ENCODE results near the gene HOXD3. TPM values are rescaled to one million over a fixed set of nuclear protein-coding genes. Genes with fewer than 3 reads are reported as not detected.

The HOXD3 gene
- total and polyA plus RNA-seq, 4 donors = not detected

DNA sequence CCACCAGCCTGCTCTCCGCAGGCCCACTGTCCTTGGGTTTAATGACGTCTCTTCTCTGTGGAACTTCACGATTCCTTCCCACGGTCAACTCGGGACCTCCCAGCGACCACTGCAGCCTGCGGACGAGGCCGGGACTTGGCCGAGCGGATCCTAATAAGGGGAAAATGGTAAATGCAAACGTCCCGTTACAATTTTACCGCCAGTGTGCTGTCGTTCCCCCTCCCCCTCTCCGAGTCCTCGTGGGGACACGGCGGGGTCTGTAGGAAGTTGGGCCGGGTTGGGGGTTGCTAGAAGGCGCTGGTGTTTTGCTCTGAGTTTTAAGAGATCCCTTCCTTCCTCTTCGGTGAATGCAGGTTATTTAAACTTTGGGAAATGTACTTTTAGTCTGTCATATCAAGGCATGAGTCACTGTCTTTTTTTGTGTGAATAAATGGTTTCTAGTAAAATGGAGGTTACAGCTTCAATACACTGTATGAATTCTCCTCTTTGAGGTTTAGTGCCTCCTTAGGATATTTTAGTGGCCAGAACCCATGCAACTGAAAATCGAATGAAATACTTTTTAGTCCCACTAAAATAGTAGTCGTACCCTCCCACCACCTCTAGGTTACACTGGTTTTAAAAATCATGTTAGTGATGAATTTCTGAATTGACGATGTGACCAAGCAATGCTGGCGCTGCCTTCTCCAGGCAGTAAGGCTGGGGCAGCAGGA, 47.8 kb upstream of the HOXD3 start:
- DNase-seq (ENCODE audit: low spot score) = no peak

More for the DNA sequence above, 47.8 kb upstream of the HOXD3 start:
- TF ChIP-seq HNF4G (IDR thresholded peaks at IDR 0.05) = no peak
- TF ChIP-seq, protein P1, sequence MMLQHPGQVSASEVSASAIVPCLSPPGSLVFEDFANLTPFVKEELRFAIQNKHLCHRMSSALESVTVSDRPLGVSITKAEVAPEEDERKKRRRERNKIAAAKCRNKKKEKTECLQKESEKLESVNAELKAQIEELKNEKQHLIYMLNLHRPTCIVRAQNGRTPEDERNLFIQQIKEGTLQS (IDR thresholded peaks at IDR 0.05) = no peak
- TF ChIP-seq, protein P2, sequence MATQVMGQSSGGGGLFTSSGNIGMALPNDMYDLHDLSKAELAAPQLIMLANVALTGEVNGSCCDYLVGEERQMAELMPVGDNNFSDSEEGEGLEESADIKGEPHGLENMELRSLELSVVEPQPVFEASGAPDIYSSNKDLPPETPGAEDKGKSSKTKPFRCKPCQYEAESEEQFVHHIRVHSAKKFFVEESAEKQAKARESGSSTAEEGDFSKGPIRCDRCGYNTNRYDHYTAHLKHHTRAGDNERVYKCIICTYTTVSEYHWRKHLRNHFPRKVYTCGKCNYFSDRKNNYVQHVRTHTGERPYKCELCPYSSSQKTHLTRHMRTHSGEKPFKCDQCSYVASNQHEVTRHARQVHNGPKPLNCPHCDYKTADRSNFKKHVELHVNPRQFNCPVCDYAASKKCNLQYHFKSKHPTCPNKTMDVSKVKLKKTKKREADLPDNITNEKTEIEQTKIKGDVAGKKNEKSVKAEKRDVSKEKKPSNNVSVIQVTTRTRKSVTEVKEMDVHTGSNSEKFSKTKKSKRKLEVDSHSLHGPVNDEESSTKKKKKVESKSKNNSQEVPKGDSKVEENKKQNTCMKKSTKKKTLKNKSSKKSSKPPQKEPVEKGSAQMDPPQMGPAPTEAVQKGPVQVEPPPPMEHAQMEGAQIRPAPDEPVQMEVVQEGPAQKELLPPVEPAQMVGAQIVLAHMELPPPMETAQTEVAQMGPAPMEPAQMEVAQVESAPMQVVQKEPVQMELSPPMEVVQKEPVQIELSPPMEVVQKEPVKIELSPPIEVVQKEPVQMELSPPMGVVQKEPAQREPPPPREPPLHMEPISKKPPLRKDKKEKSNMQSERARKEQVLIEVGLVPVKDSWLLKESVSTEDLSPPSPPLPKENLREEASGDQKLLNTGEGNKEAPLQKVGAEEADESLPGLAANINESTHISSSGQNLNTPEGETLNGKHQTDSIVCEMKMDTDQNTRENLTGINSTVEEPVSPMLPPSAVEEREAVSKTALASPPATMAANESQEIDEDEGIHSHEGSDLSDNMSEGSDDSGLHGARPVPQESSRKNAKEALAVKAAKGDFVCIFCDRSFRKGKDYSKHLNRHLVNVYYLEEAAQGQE (IDR thresholded peaks at IDR 0.05) = no peak
- no peak for TF ChIP-seq TAF1 (conservative IDR thresholded peaks at IDR 0.05)
- TF ChIP-seq RAD21 (IDR thresholded peaks at IDR 0.05) = no peak
- TF ChIP-seq FOXA1 (IDR thresholded peaks at IDR 0.05) = no peak
- TF ChIP-seq, protein P3, sequence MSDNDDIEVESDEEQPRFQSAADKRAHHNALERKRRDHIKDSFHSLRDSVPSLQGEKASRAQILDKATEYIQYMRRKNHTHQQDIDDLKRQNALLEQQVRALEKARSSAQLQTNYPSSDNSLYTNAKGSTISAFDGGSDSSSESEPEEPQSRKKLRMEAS (IDR thresholded peaks at IDR 0.05) = no peak
- TF ChIP-seq, protein P4, sequence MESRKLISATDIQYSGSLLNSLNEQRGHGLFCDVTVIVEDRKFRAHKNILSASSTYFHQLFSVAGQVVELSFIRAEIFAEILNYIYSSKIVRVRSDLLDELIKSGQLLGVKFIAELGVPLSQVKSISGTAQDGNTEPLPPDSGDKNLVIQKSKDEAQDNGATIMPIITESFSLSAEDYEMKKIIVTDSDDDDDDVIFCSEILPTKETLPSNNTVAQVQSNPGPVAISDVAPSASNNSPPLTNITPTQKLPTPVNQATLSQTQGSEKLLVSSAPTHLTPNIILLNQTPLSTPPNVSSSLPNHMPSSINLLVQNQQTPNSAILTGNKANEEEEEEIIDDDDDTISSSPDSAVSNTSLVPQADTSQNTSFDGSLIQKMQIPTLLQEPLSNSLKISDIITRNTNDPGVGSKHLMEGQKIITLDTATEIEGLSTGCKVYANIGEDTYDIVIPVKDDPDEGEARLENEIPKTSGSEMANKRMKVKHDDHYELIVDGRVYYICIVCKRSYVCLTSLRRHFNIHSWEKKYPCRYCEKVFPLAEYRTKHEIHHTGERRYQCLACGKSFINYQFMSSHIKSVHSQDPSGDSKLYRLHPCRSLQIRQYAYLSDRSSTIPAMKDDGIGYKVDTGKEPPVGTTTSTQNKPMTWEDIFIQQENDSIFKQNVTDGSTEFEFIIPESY (IDR thresholded peaks at IDR 0.05) = no peak
- no peak for TF ChIP-seq HNF4A (conservative IDR thresholded peaks at IDR 0.05)
- TF ChIP-seq GABPA (IDR thresholded peaks at IDR 0.05 in 1 of 2, conservative IDR thresholded peaks at IDR 0.05 in 1 of 2) = no peak
- no peak for TF ChIP-seq YY1 (IDR thresholded peaks at IDR 0.05)
- TF ChIP-seq, protein P5, sequence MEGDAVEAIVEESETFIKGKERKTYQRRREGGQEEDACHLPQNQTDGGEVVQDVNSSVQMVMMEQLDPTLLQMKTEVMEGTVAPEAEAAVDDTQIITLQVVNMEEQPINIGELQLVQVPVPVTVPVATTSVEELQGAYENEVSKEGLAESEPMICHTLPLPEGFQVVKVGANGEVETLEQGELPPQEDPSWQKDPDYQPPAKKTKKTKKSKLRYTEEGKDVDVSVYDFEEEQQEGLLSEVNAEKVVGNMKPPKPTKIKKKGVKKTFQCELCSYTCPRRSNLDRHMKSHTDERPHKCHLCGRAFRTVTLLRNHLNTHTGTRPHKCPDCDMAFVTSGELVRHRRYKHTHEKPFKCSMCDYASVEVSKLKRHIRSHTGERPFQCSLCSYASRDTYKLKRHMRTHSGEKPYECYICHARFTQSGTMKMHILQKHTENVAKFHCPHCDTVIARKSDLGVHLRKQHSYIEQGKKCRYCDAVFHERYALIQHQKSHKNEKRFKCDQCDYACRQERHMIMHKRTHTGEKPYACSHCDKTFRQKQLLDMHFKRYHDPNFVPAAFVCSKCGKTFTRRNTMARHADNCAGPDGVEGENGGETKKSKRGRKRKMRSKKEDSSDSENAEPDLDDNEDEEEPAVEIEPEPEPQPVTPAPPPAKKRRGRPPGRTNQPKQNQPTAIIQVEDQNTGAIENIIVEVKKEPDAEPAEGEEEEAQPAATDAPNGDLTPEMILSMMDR (IDR thresholded peaks at IDR 0.05; ENCODE audit: low read depth, low read length, missing input control) = no peak
- no peak for TF ChIP-seq RXRA (IDR thresholded peaks at IDR 0.05)
- no peak for TF ChIP-seq SP1 (IDR thresholded peaks at IDR 0.05)
- no peak for TF ChIP-seq NR2F2 (IDR thresholded peaks at IDR 0.05)
- no peak for TF ChIP-seq JUND (IDR thresholded peaks at IDR 0.05)
- TF ChIP-seq EGR1 (IDR thresholded peaks at IDR 0.05; ENCODE audit: low read depth in 2 of 2) = no peak
- no peak for TF ChIP-seq FOXA2 (IDR thresholded peaks at IDR 0.05)
- peaks cover 0 to 20% (median 4%) of the 10 kb centered on the region in 4 donors for H3K4me1 ChIP-seq (ENCODE audit: control insufficient read depth in 4 of 4, insufficient read depth in 4 of 4, low read length in 3 of 4)
- WGBS = 13% methylated on average over 26 of the region's 26 CpGs
- no peaks in the 10 kb centered on the region for H3K9me3 ChIP-seq (ENCODE audit: control insufficient read depth in 4 of 4, low read length in 3 of 4)
- no peak overlapping the region for H3K27ac ChIP-seq (ENCODE audit: low read depth in 1 of 2, low read length in 2 of 2)
- no peaks in the 10 kb centered on the region for H3K36me3 ChIP-seq (ENCODE audit: control insufficient read depth in 4 of 4, insufficient read depth in 3 of 4, low read depth in 1 of 4, low read length in 3 of 4)
- H3K27me3 ChIP-seq (ENCODE audit: control insufficient read depth in 4 of 4, insufficient read depth in 4 of 4, low read length in 3 of 4) = peaks cover 16 to 48% (median 37%) of the 10 kb centered on the region in 4 donors
- no peak overlapping the region for H3K9ac ChIP-seq (ENCODE audit: low read depth in 1 of 2, low read length in 2 of 2)
- no peak overlapping the region for H3K4me3 ChIP-seq (ENCODE audit: low read depth in 1 of 3, low read length in 3 of 3)

Measured in liver (tissue), 9 donors.